Measurements from ENCODE around the gene ZNF497. TPM values are rescaled to one million over a fixed set of nuclear protein-coding genes. Genes with fewer than 3 reads are reported as not detected.
A peak's percentile ranks its signal among the peaks of the same experiment; 100 is the strongest.

The ZNF497 gene
- total and polyA plus RNA-seq, 9 of the 15 experiments (the other 6 are each of a cell fraction or from before 2014, with no cell fraction given), result 0.06 to 0.98 (median 0.44) TPM; not detected in 1

- TF ChIP-seq RCOR1 (IDR thresholded peaks at IDR 0.05; ENCODE audit: borderline replicate concordance in 1 of 2, low read depth in 2 of 2, low read length in 2 of 2) (0 out of 4 replicates have a peak, but pooled peaks of 1 of the 2 experiments have one; percentile 32), MAZ (CRISPR knock-in tag; conservative IDR thresholded peaks at IDR 0.05 in 1 of 2, IDR thresholded peaks at IDR 0.05 in 1 of 2) (peak in 1 of 2 experiments; percentile 77; a peak in 2 of 4 replicates), MIER1 (IDR thresholded peaks at IDR 0.05; ENCODE audit: low read depth) (peak; percentile 97), STAT6 (CRISPR knock-in tag; IDR thresholded peaks at IDR 0.05) (no peak), ZBTB11 (CRISPR knock-in tag; IDR thresholded peaks at IDR 0.05) (no peak), NKRF (IDR thresholded peaks at IDR 0.05; ENCODE audit: borderline replicate concordance) (peak; percentile 44; the same call in 1 of the 2 replicates), HMGXB4 (CRISPR knock-in tag; IDR thresholded peaks at IDR 0.05) (0 out of 2 replicates have a peak, but pooled peaks have one; percentile 39), NBN (IDR thresholded peaks at IDR 0.05; ENCODE audit: low read depth) (no peak), ZNF639 (CRISPR knock-in tag; conservative IDR thresholded peaks at IDR 0.05 in 1 of 2, IDR thresholded peaks at IDR 0.05 in 1 of 2) (0 out of 4 replicates have a peak, but pooled peaks of 1 of the 2 experiments have one; percentile 55), E2F1 (CRISPR knock-in tag; IDR thresholded peaks at IDR 0.05) (peak; percentile 84), DNMT1 (IDR thresholded peaks at IDR 0.05) (no peak)
Measured at GRCh38 chr19:58317476-58318072, 45.0 kb downstream of the ZNF497 start (continued).

All from K562 (cell line).